OCI-LY7 (cell line): ENCODE measurements around the gene MGAT5B.

Source experiments
- EZH2phosphoT487 ChIP-seq: fragments of 200-600 bp; sonication (generic); IDR thresholded peaks from 2 replicates; pipeline ENCODE4 v1.6.1; 2018; ENCODE audit warnings: low read depth, borderline replicate concordance, mild to moderate bottlenecking, mixed run types, antibody characterized with exemption, low read length, moderate library complexity, mixed read lengths
- TF ChIP-seq, protein P1 (sequence below): fragments of 200-600 bp; sonication (generic); conservative IDR thresholded peaks from 2 replicates; pipeline ENCODE4 v1.5.1; 2014; ENCODE audit warnings: mild to moderate bottlenecking, antibody characterized with exemption, low read length, moderate library complexity, mixed read lengths

DNA sequence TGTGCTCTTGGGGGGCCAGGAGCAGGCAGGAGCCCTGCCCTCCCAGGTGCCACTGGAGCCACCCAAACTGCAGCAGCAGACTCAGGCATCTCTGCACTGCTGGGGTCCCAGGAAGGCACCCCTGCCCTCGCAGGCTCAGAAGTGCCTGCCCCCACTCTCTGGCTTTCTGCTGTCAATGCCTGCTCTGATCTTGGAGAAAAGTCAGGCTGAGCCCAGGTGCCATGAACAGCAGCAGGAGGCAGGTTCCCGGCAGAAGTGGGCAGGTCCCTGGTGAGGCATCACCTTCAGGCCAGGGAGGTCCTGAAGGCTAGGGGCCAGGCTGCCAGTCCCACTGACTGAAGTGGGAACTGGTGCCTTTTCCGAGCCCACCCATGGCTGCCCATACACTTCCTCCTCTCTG lies 106.5 kb downstream of the MGAT5B start:
- TF ChIP-seq, protein P1, sequence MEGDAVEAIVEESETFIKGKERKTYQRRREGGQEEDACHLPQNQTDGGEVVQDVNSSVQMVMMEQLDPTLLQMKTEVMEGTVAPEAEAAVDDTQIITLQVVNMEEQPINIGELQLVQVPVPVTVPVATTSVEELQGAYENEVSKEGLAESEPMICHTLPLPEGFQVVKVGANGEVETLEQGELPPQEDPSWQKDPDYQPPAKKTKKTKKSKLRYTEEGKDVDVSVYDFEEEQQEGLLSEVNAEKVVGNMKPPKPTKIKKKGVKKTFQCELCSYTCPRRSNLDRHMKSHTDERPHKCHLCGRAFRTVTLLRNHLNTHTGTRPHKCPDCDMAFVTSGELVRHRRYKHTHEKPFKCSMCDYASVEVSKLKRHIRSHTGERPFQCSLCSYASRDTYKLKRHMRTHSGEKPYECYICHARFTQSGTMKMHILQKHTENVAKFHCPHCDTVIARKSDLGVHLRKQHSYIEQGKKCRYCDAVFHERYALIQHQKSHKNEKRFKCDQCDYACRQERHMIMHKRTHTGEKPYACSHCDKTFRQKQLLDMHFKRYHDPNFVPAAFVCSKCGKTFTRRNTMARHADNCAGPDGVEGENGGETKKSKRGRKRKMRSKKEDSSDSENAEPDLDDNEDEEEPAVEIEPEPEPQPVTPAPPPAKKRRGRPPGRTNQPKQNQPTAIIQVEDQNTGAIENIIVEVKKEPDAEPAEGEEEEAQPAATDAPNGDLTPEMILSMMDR = no peak
- no peak for TF ChIP-seq EZH2phosphoT487
